Omental fat pad (tissue), 4 donors: ENCODE results near the gene C19orf33. TPM values are rescaled to one million over a fixed set of nuclear protein-coding genes. Genes with fewer than 3 reads are reported as not detected.
"Not testable (repeated sequence)": the region's sequence is repeated elsewhere in the genome, so short reads cannot be mapped to it uniquely, and the experiment has no call there.

Experiments used
- ATAC-seq: fragments of 150-250 bp; one replicate; pipeline ENCODE4 v1.9.1; 2016; ENCODE audit warnings: mild to moderate bottlenecking, moderate library complexity; ENCODE audit not compliant: low FRiP score
- DNase-seq: peaks from one replicate; pipeline ENCODE4 v3.0.0-alpha.2; 2019; ENCODE audit warnings: low spot score
- total RNA-seq, 4 donors: library from RNA; depleted of rRNA; stranded (reverse); fragments of >200 nt; gene quantifications; one replicate each; pipeline ENCODE4 v1.1.0, GENCODE V29; 2016
- TF ChIP-seq, protein P1 (sequence below), 3 donors: fragments of 450-650 bp; IDR thresholded peaks; one replicate each; pipeline ENCODE4 v1.5.1; 2016 to 2017; ENCODE audit warnings: antibody characterized with exemption in 3 of 3, mild to moderate bottlenecking in 3 of 3, moderate library complexity in 2 of 3

C19orf33 gene
- total RNA-seq, 4 donors from 2014 or later, result 28.8 to 76.9 (median 47.2) TPM

DNA sequence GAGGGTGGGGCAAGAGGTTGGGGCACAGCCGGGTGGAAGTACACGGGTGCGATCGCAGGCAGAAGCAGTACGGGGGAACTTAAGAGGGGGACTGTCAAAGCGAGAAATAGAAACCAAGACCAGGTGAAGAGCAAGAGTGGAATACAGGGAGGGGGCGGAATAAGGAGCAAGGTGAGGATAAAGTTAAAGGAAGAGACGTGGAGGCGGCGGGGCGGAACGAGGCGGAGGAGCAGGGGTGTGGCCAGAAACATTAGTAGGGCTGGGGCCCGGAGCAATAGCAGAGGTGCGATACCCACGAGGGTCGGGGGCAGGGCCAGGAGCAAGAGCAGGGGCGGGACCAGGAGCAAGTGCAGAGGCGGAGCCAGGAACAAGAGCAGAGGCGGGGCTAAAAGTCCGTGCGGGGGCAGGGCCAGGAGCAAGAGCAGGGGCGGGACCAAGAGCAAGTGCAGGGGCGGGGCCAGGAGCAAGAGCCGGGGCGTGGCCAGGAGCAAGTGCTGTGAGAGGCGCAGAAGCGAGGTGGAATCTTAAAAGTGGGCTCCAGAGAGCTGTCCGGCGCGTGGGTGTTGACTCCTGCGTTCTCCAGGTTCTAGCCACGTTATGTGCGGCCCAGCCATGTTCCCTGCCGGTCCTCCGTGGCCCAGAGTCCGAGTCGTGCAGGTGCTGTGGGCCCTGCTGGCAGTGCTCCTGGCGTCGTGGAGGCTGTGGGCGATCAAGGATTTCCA lies 32.7 kb downstream of the C19orf33 start:
- peak; percentile 85 for ATAC-seq
- peak; percentile 85 for DNase-seq
- TF ChIP-seq, protein P1, sequence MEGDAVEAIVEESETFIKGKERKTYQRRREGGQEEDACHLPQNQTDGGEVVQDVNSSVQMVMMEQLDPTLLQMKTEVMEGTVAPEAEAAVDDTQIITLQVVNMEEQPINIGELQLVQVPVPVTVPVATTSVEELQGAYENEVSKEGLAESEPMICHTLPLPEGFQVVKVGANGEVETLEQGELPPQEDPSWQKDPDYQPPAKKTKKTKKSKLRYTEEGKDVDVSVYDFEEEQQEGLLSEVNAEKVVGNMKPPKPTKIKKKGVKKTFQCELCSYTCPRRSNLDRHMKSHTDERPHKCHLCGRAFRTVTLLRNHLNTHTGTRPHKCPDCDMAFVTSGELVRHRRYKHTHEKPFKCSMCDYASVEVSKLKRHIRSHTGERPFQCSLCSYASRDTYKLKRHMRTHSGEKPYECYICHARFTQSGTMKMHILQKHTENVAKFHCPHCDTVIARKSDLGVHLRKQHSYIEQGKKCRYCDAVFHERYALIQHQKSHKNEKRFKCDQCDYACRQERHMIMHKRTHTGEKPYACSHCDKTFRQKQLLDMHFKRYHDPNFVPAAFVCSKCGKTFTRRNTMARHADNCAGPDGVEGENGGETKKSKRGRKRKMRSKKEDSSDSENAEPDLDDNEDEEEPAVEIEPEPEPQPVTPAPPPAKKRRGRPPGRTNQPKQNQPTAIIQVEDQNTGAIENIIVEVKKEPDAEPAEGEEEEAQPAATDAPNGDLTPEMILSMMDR (IDR thresholded peaks at IDR 0.05), result no peak

DNA sequence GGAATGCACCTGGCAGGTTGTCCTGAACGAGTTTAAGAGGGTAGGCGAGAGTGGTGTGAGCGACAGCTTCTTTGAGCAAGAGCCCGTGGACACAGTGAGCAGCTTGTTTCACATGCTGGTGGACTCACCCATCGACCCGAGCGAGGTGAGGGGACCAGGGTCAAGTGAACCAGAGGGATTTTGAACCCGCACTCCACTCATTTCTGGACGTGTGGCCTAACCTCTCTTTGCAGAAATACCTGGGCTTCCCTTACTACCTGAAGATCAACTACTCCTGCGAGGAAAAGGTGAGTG lies 33.3 kb downstream of the C19orf33 start:
- ATAC-seq, result no peak
- no peak for DNase-seq
- TF ChIP-seq, protein P1 (IDR thresholded peaks at IDR 0.05), result no peak

- not testable (repeated sequence) for ATAC-seq, DNase-seq
Measured at GRCh38 chr19:38339011-38339410, 35.0 kb downstream of the C19orf33 start.

- ATAC-seq, result no peak
- no peak for DNase-seq
- TF ChIP-seq, protein P1 (IDR thresholded peaks at IDR 0.05), result no peak
Measured at GRCh38 chr19:38340927-38341326, 36.9 kb downstream of the C19orf33 start.

DNA sequence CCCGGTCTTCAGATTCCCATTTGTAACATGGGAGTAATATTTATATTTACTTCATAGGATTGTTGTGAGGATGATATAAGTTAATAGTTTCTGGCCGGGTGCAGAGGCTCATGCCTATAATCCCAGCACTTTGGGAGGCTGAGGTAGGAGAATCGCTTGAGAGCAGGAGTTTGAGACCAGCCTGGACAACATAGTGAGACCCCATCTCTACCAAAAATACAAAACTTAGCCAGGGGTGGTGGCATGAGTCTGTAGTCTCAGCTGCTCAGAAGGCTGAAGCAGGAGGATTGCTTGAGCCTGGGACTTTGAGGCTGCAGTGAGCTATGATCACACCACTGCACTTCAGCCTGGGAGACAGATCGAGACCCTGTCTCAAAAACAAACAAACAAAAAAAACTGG lies 42.8 kb downstream of the C19orf33 start:
- no peak for DNase-seq
- ATAC-seq, result no peak
- TF ChIP-seq, protein P1 (IDR thresholded peaks at IDR 0.05), result no peak

DNA sequence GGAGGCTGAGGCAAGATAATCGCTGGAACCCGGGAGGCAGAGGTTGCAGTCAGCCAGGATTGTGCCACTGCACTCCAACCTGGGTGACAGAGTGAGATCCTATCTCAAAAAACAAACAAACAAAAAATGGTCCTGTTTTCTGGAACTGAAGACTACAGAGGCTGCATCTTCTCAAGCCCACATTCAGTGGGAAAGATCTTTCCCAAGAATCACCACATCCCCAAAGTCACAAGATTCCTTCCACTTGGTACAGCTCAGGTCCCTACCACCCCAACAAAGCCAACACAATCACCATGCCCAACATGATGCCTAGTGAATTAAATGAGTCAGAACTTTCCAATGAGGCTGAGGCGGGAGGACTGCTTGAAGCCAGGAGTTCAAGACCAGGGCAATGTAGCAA lies 46.8 kb downstream of the C19orf33 start:
- TF ChIP-seq, protein P1 (IDR thresholded peaks at IDR 0.05), result no peak
- ATAC-seq (no peak), DNase-seq (no peak)

DNA sequence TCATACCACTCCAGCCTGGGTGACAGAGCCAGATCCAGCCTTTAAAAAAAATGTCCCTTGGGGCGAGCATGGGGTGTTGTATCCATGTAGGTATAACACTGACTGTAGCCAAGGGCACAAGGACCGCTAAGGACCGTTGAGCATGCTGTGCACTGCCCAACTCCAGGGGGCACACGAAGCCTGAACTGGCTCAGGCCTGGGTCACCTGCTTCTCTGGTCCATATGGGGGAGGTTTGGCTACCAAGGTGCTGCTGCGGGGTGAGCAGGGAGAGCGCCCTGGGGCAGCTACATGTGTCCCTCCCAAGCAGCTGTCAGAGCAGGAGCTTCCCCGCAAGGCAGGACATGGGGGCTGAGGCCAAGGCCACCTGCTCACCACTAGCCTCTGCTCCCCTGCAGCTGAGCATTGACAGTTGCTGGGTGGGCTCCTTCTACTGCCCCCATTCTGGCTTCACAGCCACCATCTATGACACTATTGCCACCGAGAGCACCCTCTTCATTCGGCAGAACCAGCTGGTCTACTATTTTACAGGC lies 47.9 kb downstream of the C19orf33 start:
- TF ChIP-seq, protein P1 (IDR thresholded peaks at IDR 0.05), result no peak
- DNase-seq (no peak), ATAC-seq (no peak)
